ENCODE measurements around the gene PPP2R5C.
"Not testable (repeated sequence)": the region's sequence is repeated elsewhere in the genome, so short reads cannot be mapped to it uniquely, and the experiment has no call there.

Gene PPP2R5C

DNA sequence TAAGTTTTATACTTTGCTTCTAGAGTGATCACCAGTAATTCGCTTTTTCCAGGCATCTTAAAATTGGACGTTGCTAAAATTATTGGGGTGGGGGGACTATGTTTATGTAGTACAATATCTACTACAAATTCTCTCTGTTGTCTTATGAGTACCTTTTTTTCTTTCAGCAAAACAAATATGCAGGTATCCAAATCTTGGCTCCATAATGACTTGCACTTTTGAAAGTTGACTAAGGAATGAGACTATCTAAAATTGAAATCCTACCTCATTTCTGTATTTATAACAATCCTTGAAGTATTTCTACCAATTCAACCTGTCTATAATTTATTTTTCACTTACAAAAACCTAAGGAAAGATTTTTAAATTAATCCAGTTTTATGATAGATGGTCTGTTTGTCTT lies 205.2 kb downstream of the PPP2R5C start:
- DNase-seq (ENCODE audit: low read depth), result no peak

DNA sequence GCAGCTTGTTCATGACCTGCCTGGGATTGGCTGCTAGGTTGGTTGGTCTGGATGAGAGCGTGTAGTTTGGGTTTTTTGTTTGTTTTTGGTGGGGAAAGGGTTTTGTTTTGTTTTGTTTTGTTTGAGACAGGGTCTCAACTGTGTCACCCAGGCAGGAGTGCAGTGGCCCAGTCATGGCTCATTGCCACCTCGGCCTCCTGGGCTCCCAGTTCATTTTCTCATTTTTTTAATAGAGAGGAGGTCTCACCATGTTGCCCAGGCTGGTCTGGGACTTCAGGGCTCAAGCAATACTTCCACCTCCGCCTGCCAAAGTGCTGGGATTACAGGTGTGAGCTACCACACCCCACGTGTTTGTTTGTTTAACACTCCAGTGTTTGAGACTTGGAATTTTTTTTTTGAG lies 206.7 kb downstream of the PPP2R5C start:
- no peak for DNase-seq (ENCODE audit: low read depth)

DNA sequence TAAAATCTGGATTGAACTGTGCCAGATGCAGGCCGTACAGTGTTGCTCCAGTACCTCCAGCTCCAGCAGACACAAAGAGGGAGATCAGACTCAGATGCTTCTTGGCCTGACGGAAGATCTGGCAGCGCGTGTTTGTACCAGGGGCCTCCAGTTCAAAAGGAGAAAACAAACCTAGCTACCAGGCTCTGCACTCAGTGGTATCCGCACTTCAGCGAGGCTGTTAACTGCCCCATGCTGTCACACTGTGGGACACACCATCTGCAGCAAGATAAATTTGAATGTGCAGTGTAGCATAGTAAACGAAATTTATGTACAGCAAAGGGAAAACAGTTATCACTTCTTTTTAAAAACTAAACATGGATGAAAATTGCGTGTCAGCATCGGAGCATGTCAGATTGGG lies 208.0 kb downstream of the PPP2R5C start:
- no peak for DNase-seq (ENCODE audit: low read depth)

DNA sequence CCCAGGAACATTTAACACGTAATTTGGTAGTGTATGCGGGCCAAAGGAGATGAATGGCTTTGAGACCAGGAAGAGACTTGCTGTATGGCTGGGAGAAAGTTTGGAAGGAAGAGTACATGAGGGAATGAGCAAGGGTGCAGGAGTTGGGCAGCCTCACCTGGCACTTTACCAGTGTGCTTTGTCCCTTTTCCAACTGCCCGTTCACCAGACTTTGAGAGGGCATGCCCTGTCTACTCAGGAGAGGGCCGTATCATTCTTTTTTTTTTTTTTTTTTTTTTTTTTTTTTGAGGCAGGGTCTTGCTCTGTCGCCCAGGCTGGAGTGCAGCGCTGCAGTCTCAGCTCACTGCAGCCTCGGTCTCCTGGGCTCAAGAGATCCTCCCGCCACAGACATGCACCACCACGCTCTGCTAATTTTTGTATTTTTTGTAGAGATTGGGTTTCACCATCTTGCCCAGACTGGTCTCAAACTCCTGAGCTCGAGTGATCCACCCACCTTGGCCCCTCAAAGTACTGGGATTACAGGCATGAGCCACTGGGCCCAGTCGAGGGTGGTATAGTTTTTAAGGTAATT lies 209.4 kb downstream of the PPP2R5C start:
- no peak for DNase-seq (ENCODE audit: low read depth)

DNA sequence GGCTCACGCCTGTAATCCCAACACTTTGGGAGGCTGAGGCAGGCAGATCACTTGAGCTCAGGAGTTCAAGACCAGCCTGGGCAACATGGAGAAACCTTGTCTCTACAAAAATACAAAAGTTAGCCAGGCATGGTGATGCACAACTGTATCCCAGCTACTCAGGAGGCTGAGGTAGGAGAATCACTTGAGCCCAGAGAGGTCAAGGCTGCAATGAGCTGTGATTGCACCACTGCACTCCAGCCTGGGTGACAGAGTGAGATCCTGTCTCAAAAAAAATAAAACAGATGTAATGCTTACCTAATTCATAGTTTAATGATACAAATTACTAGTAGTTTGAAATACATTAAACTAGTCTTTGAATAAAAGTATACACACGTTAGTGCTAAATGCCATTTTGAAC lies 209.9 kb downstream of the PPP2R5C start:
- not testable (repeated sequence) for DNase-seq (ENCODE audit: low read depth)

DNA sequence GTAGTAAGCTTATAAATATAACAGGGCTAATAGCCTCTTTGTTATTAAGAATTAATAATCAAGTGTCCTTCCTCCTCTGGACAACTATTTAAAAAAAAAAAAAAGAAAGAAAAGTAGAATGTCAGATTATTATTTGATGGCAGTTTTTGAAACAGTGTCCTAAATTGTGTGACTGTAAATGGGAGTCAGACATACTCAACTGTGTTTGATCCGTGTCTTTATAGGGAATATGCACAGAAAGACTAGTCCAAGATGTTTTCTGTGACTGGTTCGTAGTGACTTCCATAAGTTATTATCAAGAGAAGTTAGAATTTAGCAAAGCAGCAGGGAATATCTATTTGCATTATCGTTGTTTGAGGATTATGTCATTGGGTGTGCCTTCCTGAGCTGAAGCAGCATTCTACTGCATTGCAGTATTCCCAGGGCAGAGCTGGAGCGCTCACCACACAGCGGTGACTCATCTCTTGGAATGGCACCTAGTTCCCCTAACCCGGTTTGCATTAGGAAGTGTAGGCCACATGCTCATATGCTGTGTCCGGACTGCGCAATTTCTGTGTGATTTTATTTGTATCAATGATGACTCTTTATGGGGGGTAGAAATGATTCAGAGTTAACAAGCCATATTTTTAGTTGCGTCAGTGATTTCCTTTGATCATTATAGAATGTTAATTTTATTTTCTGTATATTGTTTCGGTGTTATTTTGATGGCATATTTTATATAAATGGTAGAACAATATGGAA lies 210.8 kb downstream of the PPP2R5C start:
- DNase-seq (ENCODE audit: low read depth), result no peak

DNA sequence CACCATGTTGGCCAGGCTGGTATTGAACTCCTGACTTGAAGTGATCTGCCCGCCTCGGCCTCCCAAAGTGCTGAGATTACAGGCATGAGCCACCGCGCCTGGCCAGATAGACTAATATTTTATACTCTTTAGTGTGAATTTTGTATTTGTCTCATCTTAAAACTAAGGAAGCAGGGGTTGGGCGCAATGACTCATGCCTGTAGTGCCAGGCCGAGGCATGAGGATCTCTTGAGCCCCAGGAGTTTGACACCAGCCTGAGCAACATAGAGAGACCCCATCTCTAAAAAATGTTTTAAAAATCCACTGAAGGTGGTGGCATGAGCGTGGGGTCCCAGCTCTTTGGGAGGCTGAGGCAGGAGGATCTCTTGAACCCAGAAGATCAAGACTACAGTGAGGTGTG lies 211.8 kb downstream of the PPP2R5C start:
- no peak for DNase-seq (ENCODE audit: low read depth)

DNA sequence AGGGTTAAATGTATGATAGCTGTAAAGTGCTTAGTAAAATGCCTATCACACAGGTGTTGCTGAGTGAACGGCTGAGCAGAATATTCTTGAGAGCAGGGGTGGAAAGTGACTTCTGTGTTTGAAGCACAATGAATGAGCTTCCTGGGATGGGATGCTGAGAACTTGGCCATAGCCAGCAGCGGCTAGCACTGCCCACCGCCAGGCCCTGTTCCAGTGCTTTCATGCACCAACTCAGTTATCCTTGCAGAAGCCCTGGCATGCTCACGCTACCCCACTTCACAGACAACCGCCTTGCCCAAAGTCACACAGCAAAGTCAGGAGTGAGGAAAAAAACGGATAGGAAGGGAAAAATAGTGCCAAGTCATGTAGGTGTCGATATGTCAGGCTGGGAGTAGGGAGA lies 213.7 kb downstream of the PPP2R5C start:
- DNase-seq (ENCODE audit: low read depth), result no peak
